ENCODE results near the gene CALCOCO1.

Gene CALCOCO1

DNA sequence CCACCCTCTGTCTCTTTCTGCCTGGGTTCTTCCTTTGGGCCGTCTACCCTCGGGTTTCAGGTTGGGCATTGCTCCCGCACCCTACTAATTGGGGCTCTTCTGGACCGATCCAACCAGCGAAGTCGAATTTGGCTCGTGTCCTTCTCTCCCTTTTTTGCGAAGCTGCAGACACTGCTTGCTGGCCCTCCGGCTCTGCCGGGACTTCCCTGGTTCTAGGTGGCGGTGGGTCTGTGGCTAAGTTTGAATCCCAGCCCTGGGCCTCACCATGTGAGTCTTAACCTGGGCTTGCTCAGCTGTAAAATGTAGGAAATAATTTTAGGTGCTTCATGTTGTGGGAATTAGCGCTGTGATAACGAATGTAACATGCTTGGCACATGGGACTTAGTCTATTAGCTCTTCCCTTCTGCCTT, 24.9 kb upstream of the CALCOCO1 start:
- no peak for DNase-seq (ENCODE audit: low spot score)
- TF ChIP-seq, protein P1, sequence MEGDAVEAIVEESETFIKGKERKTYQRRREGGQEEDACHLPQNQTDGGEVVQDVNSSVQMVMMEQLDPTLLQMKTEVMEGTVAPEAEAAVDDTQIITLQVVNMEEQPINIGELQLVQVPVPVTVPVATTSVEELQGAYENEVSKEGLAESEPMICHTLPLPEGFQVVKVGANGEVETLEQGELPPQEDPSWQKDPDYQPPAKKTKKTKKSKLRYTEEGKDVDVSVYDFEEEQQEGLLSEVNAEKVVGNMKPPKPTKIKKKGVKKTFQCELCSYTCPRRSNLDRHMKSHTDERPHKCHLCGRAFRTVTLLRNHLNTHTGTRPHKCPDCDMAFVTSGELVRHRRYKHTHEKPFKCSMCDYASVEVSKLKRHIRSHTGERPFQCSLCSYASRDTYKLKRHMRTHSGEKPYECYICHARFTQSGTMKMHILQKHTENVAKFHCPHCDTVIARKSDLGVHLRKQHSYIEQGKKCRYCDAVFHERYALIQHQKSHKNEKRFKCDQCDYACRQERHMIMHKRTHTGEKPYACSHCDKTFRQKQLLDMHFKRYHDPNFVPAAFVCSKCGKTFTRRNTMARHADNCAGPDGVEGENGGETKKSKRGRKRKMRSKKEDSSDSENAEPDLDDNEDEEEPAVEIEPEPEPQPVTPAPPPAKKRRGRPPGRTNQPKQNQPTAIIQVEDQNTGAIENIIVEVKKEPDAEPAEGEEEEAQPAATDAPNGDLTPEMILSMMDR (IDR thresholded peaks at IDR 0.05; ENCODE audit: extremely low read depth, missing control alignments), result no peak

DNA sequence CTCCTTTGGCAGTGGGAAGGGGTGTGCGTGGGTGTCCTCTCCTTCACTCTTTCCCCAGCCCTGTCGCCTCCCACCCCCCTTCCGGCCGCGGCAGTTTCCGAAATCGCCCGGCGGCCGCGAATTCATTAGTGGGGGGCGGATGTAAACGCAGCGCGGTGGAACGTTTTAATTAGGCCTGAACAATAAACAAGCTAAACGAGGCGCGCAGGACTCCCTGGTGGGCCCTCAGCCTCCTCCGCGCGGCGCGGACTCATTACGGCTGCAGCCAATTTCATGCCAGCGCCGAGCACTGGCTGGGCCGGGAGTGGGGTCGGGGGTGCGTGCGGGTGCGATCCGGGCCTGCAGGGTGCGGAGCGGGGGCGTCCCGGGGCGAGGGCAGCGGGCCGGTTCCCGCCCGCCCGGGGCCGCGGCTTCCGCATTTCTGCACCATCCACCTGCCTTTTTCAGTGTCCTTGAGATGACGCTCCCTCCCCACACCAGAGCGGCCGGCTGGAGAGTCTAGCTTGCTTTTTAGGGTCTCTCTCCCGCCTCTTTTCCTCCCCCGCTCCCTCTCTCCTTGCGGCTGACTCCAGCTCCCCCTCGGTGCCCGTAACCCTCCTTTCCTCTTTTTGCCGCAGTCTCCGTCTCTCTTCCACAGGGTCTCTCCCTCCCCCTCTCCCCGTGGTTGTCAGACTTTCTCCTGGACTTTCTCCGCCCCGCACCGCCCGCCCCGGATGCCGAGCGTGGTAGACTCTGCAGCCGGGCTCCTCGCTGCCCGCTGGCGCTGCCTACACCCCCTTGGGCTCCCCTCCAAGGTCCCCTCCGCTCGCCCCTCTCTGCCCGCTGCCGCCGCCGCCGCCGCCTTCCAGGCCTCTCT, 24.3 kb upstream of the CALCOCO1 start, which contains the start of gene CISTR:
Gene CISTR, minus strand, starts transcription at position 644 of the 856 bp plus-strand sequence.
- TF ChIP-seq, protein P1 (IDR thresholded peaks at IDR 0.05; ENCODE audit: extremely low read depth, missing control alignments), result no peak
- peak; percentile 81 for DNase-seq (ENCODE audit: low spot score)

DNA sequence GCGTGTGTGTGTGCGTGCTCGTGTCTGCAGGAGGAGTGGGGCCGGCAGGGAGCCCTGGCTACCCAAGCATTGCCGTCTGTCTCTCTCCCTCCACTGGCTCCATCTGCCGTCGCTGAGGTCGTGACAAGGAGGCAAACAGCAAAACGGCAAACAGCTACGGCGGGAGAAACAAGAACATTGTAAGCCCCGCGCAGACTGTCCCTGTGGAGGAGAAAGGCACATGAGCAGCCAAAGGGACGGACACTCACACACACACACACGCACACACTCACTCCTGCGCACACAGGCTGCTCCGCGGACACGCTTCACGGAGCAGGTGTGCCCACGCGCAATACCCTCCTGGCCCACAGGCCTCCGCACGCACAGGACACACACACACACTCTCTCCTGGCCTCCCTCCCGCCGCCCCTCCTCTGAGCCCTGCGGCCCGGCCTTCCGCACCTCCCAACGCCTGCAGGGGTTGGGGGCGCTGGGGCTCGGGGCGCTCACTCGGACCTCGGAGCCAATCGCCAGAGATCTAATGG, 23.6 kb upstream of the CALCOCO1 start:
- peak; percentile 65 for DNase-seq (ENCODE audit: low spot score)
- TF ChIP-seq, protein P1 (IDR thresholded peaks at IDR 0.05; ENCODE audit: extremely low read depth, missing control alignments), result no peak

DNA sequence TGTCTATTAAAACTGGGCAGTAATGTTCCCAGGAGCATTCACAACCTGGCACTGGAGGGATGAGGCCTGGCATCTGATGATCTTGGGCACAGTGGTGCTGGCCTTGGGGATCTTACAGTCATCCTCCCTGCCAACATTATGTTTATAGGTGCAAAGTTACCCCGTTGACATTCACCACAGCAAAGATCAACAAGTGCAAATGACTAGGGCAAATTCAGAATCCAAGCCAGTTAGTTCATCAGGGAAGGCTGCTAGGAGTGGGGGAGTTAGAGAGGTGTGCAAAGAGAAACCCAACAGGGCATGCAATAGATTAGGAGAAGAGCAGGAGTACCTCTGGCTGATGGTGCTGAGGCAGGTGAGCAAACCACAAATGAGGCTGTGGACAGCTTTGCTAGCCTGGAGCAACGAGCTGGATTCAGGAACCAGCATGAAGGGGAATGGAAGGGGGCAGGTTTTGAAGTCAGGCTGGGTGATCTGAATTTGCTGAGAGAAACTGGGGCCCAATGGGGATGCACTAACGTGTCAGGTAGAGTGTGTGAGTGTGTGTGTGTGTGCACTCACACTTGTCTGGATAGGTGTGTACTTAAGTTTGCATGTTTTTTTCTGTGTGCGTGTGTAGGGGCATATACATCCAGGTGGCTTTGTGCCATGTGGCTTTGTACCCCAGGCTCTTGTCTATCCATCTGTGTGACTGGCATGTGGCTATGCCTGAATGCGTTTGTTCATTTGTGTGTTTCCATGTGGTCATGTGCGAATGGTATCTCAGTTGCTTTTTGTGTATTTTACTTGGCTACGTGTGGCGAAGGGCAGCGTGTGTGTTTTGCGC, 22.9 kb upstream of the CALCOCO1 start:
- TF ChIP-seq, protein P1 (IDR thresholded peaks at IDR 0.05; ENCODE audit: extremely low read depth, missing control alignments), result no peak
- DNase-seq (ENCODE audit: low spot score), result no peak

DNA sequence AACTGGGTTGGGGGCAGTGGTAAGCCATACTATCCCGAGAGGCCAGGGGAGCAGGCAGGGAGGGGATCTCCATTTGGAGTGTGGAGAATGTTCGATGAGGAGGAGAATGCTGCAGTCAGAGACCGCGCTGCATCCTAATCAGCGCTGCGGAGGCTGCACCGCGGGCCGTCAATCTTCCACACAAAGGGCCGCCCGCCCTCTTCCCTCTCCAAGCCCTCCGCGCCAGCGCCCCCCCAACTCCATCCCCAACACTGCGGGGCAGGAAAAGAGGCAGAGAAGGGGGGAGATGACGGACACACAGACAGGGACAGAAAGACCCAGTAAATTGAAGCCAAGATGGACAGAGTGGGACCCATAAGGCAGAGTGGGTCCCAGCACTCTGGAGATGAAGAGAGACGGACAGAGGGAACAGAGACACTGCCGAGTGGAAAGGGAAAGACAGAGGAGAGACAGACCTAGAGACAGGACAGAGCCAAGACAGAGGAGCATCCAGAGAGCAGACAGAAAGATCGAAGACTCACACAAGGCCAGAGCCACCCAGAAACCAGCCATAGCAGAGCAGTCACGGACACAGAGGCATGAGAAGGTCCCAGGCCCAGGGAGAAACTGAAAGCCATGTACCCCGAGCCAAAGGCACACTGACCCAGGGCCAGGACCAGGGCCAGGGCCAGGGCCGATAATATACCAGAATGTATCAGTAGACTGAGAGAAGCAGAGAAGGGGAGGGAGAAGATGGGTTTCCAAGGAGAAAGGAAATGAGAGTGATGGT, 21.0 kb upstream of the CALCOCO1 start:
- no peak for DNase-seq (ENCODE audit: low spot score)
- TF ChIP-seq, protein P1 (IDR thresholded peaks at IDR 0.05; ENCODE audit: extremely low read depth, missing control alignments), result no peak

DNA sequence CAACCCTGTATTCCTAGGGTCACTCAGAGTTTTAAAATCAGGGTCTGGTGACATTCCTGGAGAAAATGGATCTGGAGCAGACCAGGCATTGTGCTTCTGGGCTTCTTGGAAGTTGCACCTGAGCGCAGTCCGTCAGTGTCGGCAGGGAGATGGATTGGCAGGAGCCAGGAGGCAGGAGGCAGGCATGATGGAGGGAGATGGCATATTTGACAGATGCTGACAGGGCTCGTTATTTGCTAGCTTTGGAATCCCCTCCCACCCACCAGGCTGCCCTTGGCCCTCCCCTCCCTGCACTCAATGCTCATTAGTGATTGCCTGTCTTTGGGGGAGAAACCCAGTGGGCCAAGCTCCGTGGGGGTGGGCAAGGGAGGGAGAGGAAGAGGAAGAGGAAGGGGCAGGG, 19.8 kb upstream of the CALCOCO1 start:
- TF ChIP-seq, protein P1 (IDR thresholded peaks at IDR 0.05; ENCODE audit: extremely low read depth, missing control alignments), result no peak

More for the DNA sequence above, 19.8 kb upstream of the CALCOCO1 start:
- DNase-seq (ENCODE audit: low spot score), result no peak
